GM23338 (cell line): ENCODE data around the gene CCNB3. TPM values are rescaled to one million over a fixed set of nuclear protein-coding genes. Genes with fewer than 3 reads are reported as not detected.

Experiments used
- EZH2 ChIP-seq: fragments of 200-600 bp; sonication (generic); IDR thresholded peaks from one replicate; pipeline ENCODE4 v1.8.0; 2017; ENCODE audit warnings: antibody characterized with exemption, mild to moderate bottlenecking, low read depth; ENCODE audit not compliant: unreplicated experiment
- EZH2phosphoT487 ChIP-seq: fragments of 200-600 bp; sonication (generic); IDR thresholded peaks from one replicate; pipeline ENCODE4 v1.8.1; 2018; ENCODE audit warnings: antibody characterized with exemption; ENCODE audit not compliant: unreplicated experiment
- JUNB ChIP-seq: IDR thresholded peaks from one replicate; pipeline ENCODE4 v1.6.1; 2016; ENCODE audit warnings: antibody characterized with exemption; ENCODE audit not compliant: unreplicated experiment
- POLR2AphosphoS5 ChIP-seq: IDR thresholded peaks from 2 replicates; pipeline ENCODE4 v1.6.1; 2016; ENCODE audit warnings: antibody characterized with exemption, low read depth
- ZNF114 ChIP-seq: fragments of 250-450 bp; sonication (Bioruptor Pico); IDR thresholded peaks from 2 replicates; pipeline ENCODE4 v1.5.0; 2020; ENCODE audit warnings: mild to moderate bottlenecking, moderate library complexity
- ZNF331 ChIP-seq: fragments of 250-450 bp; sonication (Bioruptor Pico); IDR thresholded peaks from 2 replicates; pipeline ENCODE4 v1.5.0; 2020; ENCODE audit warnings: low read depth, mild to moderate bottlenecking, moderate library complexity
- polyA plus RNA-seq: library from polyadenylated mRNA; unstranded; fragments of >200 nt; fragmentation: Nextera tagmentation; extraction: Ambion mirVana; gene quantifications from 2 replicates; pipeline ENCODE4 v1.2.1, GENCODE V29; 2016
- small RNA-seq: library from RNA; depleted of rRNA; stranded (forward); fragments of <200 nt; gene quantifications from one replicate; pipeline ENCODE3, GENCODE V24; 2014; ENCODE audit warnings: low replicate concordance
- total RNA-seq: library from RNA; depleted of rRNA; stranded (reverse); fragments of >200 nt; shearing (Covaris generic); gene quantifications from 2 replicates; pipeline ENCODE4 v1.2.3, GENCODE V29; 2014; rRNA removed
- TF ChIP-seq, protein P1 (sequence below): fragments of 250-450 bp; sonication (Bioruptor Pico); IDR thresholded peaks from 2 replicates; pipeline ENCODE4 v1.5.0; 2020; ENCODE audit warnings: mild to moderate bottlenecking, moderate library complexity
- TF ChIP-seq, protein P2 (sequence below), 2 experiments: fragments of 200-600 bp in 1 of 2; sonication (generic) in 1 of 2; conservative IDR thresholded peaks; 2 replicates each; pipeline versions ENCODE4 v1.5.1 to v1.6.1; 2016 to 2017; ENCODE audit warnings: antibody characterized with exemption in 2 of 2, low read depth in 2 of 2, mild to moderate bottlenecking in 2 of 2, moderate library complexity in 1 of 2

The CCNB3 gene
- total and polyA plus RNA-seq, 2 experiments from 2014 or later: 0.13 to 1.2 TPM

DNA sequence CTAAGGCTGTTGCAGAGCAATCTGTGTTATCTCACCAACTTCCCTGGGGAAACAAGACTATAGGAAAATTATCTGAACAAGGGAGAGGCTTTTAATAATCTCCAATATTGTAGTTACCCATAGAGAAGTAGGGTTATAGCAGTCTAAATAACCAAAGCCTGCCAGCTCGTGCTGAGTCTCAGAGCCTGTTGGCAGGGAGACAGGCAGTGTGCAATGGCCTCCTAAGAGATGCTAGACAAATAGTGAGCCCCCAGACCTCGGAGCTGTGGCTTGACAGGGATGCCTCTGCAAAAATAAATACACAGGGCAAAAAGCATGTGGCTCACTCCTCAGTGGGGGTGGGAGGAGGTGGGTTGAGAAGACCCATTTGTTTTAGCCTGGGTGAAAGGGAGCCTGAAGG, 189.3 kb downstream of the CCNB3 start (continued):
- TF ChIP-seq, protein P1, sequence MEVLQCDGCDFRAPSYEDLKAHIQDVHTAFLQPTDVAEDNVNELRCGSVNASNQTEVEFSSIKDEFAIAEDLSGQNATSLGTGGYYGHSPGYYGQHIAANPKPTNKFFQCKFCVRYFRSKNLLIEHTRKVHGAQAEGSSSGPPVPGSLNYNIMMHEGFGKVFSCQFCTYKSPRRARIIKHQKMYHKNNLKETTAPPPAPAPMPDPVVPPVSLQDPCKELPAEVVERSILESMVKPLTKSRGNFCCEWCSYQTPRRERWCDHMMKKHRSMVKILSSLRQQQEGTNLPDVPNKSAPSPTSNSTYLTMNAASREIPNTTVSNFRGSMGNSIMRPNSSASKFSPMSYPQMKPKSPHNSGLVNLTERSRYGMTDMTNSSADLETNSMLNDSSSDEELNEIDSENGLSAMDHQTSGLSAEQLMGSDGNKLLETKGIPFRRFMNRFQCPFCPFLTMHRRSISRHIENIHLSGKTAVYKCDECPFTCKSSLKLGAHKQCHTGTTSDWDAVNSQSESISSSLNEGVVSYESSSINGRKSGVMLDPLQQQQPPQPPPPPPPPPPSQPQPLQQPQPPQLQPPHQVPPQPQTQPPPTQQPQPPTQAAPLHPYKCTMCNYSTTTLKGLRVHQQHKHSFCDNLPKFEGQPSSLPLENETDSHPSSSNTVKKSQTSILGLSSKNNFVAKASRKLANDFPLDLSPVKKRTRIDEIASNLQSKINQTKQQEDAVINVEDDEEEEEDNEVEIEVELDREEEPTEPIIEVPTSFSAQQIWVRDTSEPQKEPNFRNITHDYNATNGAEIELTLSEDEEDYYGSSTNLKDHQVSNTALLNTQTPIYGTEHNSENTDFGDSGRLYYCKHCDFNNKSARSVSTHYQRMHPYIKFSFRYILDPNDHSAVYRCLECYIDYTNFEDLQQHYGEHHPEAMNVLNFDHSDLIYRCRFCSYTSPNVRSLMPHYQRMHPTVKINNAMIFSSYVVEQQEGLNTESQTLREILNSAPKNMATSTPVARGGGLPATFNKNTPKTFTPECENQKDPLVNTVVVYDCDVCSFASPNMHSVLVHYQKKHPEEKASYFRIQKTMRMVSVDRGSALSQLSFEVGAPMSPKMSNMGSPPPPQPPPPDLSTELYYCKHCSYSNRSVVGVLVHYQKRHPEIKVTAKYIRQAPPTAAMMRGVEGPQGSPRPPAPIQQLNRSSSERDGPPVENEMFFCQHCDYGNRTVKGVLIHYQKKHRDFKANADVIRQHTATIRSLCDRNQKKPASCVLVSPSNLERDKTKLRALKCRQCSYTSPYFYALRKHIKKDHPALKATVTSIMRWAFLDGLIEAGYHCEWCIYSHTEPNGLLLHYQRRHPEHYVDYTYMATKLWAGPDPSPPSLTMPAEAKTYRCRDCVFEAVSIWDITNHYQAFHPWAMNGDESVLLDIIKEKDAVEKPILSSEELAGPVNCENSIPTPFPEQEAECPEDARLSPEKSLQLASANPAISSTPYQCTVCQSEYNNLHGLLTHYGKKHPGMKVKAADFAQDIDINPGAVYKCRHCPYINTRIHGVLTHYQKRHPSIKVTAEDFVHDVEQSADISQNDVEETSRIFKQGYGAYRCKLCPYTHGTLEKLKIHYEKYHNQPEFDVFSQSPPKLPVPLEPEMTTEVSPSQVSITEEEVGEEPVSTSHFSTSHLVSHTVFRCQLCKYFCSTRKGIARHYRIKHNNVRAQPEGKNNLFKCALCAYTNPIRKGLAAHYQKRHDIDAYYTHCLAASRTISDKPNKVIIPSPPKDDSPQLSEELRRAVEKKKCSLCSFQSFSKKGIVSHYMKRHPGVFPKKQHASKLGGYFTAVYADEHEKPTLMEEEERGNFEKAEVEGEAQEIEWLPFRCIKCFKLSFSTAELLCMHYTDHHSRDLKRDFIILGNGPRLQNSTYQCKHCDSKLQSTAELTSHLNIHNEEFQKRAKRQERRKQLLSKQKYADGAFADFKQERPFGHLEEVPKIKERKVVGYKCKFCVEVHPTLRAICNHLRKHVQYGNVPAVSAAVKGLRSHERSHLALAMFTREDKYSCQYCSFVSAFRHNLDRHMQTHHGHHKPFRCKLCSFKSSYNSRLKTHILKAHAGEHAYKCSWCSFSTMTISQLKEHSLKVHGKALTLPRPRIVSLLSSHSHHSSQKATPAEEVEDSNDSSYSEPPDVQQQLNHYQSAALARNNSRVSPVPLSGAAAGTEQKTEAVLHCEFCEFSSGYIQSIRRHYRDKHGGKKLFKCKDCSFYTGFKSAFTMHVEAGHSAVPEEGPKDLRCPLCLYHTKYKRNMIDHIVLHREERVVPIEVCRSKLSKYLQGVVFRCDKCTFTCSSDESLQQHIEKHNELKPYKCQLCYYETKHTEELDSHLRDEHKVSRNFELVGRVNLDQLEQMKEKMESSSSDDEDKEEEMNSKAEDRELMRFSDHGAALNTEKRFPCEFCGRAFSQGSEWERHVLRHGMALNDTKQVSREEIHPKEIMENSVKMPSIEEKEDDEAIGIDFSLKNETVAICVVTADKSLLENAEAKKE (CRISPR knock-in tag): no peak
- TF ChIP-seq POLR2AphosphoS5 (no peak), EZH2 (no peak), ZNF331 (CRISPR knock-in tag) (no peak), JUNB (no peak), ZNF114 (CRISPR knock-in tag) (no peak), EZH2phosphoT487 (no peak)
- TF ChIP-seq, protein P2, sequence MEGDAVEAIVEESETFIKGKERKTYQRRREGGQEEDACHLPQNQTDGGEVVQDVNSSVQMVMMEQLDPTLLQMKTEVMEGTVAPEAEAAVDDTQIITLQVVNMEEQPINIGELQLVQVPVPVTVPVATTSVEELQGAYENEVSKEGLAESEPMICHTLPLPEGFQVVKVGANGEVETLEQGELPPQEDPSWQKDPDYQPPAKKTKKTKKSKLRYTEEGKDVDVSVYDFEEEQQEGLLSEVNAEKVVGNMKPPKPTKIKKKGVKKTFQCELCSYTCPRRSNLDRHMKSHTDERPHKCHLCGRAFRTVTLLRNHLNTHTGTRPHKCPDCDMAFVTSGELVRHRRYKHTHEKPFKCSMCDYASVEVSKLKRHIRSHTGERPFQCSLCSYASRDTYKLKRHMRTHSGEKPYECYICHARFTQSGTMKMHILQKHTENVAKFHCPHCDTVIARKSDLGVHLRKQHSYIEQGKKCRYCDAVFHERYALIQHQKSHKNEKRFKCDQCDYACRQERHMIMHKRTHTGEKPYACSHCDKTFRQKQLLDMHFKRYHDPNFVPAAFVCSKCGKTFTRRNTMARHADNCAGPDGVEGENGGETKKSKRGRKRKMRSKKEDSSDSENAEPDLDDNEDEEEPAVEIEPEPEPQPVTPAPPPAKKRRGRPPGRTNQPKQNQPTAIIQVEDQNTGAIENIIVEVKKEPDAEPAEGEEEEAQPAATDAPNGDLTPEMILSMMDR (conservative IDR thresholded peaks at IDR 0.05; ENCODE audit: low read depth in 2 of 2): no peak

Small RNAs within 50 kb of the gene (small RNA-seq; reads per million reads assigned to genes)
- gene PYY3 (not detected), gene RF00019 (not detected)

Other genes with a start within 250 kb of the CCNB3 start
- gene AKAP4, start 3.8 kb upstream of the CCNB3 start, total RNA-seq: not detected in 2 replicates
- not detected in 2 replicates for gene AKAP4, start 3.8 kb upstream of the CCNB3 start, polyA plus RNA-seq